HepG2 (cell line): ENCODE data around the gene SSC5D. TPM values are rescaled to one million over a fixed set of nuclear protein-coding genes. Genes with fewer than 3 reads are reported as not detected.
A peak's percentile ranks its signal among the peaks of the same experiment; 100 is the strongest.

ENCODE experiments used
- IRF2 ChIP-seq: IDR thresholded peaks from 2 replicates; pipeline ENCODE4 v1.6.1; 2018; ENCODE audit warnings: missing genetic modification reagents, missing compliant biosample characterization
- JUND ChIP-seq: sonication (generic); formaldehyde crosslinking; IDR thresholded peaks from 2 replicates; pipeline ENCODE4 v1.8.0; 2022; ENCODE audit warnings: mild to moderate bottlenecking, missing genetic modification reagents
- PHF8 ChIP-seq: sonication (generic); formaldehyde crosslinking; IDR thresholded peaks from 2 replicates; pipeline ENCODE4 v1.5.0; 2020; ENCODE audit warnings: missing genetic modification reagents
- POLR2AphosphoS5 ChIP-seq: IDR thresholded peaks from 2 replicates; pipeline ENCODE4 v1.6.1; 2012; ENCODE audit warnings: low read depth, low read length
- RFX1 ChIP-seq: fragments of 450-650 bp; IDR thresholded peaks from 2 replicates; pipeline ENCODE4 v1.6.1; 2017
- ZNF567 ChIP-seq: sonication (generic); formaldehyde crosslinking; IDR thresholded peaks from 2 replicates; pipeline ENCODE4 v1.8.1; 2023; ENCODE audit warnings: mild to moderate bottlenecking, missing genetic modification reagents, borderline replicate concordance
- ZNF569 ChIP-seq: sonication (generic); formaldehyde crosslinking; IDR thresholded peaks from 2 replicates; pipeline ENCODE4 v1.5.0; 2020; ENCODE audit warnings: mild to moderate bottlenecking, missing genetic modification reagents, moderate library complexity, borderline replicate concordance
- ZNF619 ChIP-seq: sonication (generic); formaldehyde crosslinking; IDR thresholded peaks from 2 replicates; pipeline ENCODE4 v1.4.0; 2020; ENCODE audit warnings: mild to moderate bottlenecking, missing genetic modification reagents
- polyA plus RNA-seq, 8 experiments: library from polyadenylated mRNA; depleted of rRNA in 3 of 8; stranded (reverse) in 7 of 8; unstranded in 1 of 8; fragments of >200 nt; fragmentation: Illumina TruSeq in 4 of 8; extraction: Trizol in 4 of 8; gene quantifications; 2 replicates each; pipeline versions ENCODE4 v1.2.1 to v1.2.3, GENCODE V29; 2011 to 2016; ENCODE audit warnings: low read depth in 4 of 8, missing spikeins in 1 of 8, mixed read lengths in 1 of 8; ENCODE audit not compliant: insufficient read depth in 1 of 8
- total RNA-seq, 5 experiments: library from RNA; depleted of rRNA; stranded (reverse); fragments of >200 nt; fragmentation: Illumina TruSeq; extraction: Trizol; gene quantifications; 2 replicates each; pipeline ENCODE4 v1.2.3, GENCODE V29; 2016; ENCODE audit warnings: low read depth in 1 of 5
- TF ChIP-seq, protein P1 (sequence below): sonication (generic); formaldehyde crosslinking; IDR thresholded peaks from 2 replicates; pipeline ENCODE4 v1.5.0; 2020; ENCODE audit warnings: mild to moderate bottlenecking, missing genetic modification reagents
- TF ChIP-seq, protein P2 (sequence below): sonication (generic); formaldehyde crosslinking; IDR thresholded peaks from 2 replicates; pipeline ENCODE4 v1.4.0; 2020; ENCODE audit warnings: missing genetic modification reagents
- TF ChIP-seq, protein P3 (sequence below): IDR thresholded peaks from 2 replicates; pipeline ENCODE4 v1.6.1; 2016; ENCODE audit warnings: low read depth, borderline replicate concordance
- TF ChIP-seq, protein P4 (sequence below): sonication (generic); formaldehyde crosslinking; IDR thresholded peaks from 2 replicates; pipeline ENCODE4 v1.4.0; 2020; ENCODE audit warnings: missing genetic modification reagents
- TF ChIP-seq, protein P5 (sequence below), 2 experiments: sonication (generic) in 1 of 2; formaldehyde crosslinking in 1 of 2; IDR thresholded peaks; 2 replicates each; pipeline versions ENCODE4 v1.4.0 to v1.6.1; 2016 to 2020; ENCODE audit warnings: borderline replicate concordance in 1 of 2, low read depth in 1 of 2, mild to moderate bottlenecking in 1 of 2, missing genetic modification reagents in 1 of 2
- TF ChIP-seq, protein P6 (sequence below): sonication (generic); formaldehyde crosslinking; IDR thresholded peaks from 2 replicates; pipeline ENCODE4 v1.4.0; 2020; ENCODE audit warnings: missing genetic modification reagents

SSC5D gene
- total and polyA plus RNA-seq, 2 of the 13 experiments (the other 11 are each of a cell fraction or from before 2014, with no cell fraction given): not detected

DNA sequence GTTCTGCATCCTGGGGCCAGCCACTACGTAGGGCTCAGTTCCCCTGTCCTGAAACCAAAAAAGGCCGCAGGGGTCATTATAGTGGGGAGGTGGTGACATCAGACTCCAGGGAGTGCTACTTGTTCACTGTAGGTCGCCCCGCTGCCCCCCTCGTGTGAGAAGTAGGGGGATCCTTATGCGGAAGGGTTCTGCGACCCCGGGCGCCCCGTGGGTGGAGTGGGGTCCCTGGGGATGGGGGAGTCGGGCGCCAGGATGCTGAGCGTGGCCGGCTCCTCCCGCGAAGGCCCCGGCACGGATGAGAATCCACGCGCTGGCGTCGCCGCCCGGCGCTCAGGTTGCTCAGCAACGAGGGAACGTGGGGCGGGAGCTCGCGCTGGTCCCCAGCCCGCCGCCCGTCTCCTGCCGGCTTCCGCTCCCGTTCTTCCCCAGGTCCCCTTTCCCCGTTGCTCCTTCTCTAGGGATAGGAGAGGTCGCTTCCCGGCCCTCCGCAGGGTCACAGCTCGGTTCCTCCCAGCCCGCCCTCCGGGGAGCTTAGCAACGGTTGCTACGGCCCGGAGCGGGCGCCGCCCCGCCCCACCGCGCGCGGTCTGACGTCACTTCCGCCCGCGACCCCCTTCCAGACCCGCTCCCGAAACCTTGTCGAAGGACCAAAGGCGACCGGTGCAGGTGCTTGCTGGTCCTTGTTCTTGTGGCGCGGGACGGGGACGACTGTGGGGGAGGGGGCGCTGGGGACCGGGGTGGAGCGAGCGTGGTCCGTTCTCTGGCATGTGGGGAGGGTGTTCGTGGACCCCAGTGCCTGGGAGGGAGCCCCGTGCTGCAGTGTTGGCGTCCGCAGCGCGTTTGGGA is 3.4 kb upstream of the SSC5D start, which contains the start of gene NAT14 (continued):
- TF ChIP-seq, protein P1, sequence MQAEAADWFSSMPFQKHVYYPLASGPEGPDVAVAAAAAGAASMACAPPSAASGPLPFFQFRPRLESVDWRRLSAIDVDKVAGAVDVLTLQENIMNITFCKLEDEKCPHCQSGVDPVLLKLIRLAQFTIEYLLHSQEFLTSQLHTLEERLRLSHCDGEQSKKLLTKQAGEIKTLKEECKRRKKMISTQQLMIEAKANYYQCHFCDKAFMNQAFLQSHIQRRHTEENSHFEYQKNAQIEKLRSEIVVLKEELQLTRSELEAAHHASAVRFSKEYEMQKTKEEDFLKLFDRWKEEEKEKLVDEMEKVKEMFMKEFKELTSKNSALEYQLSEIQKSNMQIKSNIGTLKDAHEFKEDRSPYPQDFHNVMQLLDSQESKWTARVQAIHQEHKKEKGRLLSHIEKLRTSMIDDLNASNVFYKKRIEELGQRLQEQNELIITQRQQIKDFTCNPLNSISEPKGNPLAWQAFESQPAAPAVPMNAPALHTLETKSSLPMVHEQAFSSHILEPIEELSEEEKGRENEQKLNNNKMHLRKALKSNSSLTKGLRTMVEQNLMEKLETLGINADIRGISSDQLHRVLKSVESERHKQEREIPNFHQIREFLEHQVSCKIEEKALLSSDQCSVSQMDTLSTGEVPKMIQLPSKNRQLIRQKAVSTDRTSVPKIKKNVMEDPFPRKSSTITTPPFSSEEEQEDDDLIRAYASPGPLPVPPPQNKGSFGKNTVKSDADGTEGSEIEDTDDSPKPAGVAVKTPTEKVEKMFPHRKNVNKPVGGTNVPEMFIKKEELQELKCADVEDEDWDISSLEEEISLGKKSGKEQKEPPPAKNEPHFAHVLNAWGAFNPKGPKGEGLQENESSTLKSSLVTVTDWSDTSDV: no peak
- TF ChIP-seq, protein P2, sequence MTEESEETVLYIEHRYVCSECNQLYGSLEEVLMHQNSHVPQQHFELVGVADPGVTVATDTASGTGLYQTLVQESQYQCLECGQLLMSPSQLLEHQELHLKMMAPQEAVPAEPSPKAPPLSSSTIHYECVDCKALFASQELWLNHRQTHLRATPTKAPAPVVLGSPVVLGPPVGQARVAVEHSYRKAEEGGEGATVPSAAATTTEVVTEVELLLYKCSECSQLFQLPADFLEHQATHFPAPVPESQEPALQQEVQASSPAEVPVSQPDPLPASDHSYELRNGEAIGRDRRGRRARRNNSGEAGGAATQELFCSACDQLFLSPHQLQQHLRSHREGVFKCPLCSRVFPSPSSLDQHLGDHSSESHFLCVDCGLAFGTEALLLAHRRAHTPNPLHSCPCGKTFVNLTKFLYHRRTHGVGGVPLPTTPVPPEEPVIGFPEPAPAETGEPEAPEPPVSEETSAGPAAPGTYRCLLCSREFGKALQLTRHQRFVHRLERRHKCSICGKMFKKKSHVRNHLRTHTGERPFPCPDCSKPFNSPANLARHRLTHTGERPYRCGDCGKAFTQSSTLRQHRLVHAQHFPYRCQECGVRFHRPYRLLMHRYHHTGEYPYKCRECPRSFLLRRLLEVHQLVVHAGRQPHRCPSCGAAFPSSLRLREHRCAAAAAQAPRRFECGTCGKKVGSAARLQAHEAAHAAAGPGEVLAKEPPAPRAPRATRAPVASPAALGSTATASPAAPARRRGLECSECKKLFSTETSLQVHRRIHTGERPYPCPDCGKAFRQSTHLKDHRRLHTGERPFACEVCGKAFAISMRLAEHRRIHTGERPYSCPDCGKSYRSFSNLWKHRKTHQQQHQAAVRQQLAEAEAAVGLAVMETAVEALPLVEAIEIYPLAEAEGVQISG: peak; percentile 49; the same call in 1 of the 2 replicates
- TF ChIP-seq, protein P3, sequence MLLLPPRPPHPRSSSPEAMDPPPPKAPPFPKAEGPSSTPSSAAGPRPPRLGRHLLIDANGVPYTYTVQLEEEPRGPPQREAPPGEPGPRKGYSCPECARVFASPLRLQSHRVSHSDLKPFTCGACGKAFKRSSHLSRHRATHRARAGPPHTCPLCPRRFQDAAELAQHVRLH: no peak
- TF ChIP-seq ZNF567 (CRISPR knock-in tag) (0 out of 2 replicates have a peak, but pooled peaks have one; percentile 51), JUND (CRISPR knock-in tag) (0 out of 2 replicates have a peak, but pooled peaks have one; percentile 25), ZNF619 (CRISPR knock-in tag) (no peak), ZNF569 (CRISPR knock-in tag) (no peak), PHF8 (peak; percentile 60), POLR2AphosphoS5 (peak; percentile 49), IRF2 (CRISPR knock-in tag) (0 out of 2 replicates have a peak, but pooled peaks have one; percentile 16), RFX1 (peak; percentile 81)
- TF ChIP-seq, protein P4, sequence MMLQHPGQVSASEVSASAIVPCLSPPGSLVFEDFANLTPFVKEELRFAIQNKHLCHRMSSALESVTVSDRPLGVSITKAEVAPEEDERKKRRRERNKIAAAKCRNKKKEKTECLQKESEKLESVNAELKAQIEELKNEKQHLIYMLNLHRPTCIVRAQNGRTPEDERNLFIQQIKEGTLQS (CRISPR knock-in tag): peak; percentile 39; the same call in 1 of the 2 replicates
- TF ChIP-seq, protein P5, sequence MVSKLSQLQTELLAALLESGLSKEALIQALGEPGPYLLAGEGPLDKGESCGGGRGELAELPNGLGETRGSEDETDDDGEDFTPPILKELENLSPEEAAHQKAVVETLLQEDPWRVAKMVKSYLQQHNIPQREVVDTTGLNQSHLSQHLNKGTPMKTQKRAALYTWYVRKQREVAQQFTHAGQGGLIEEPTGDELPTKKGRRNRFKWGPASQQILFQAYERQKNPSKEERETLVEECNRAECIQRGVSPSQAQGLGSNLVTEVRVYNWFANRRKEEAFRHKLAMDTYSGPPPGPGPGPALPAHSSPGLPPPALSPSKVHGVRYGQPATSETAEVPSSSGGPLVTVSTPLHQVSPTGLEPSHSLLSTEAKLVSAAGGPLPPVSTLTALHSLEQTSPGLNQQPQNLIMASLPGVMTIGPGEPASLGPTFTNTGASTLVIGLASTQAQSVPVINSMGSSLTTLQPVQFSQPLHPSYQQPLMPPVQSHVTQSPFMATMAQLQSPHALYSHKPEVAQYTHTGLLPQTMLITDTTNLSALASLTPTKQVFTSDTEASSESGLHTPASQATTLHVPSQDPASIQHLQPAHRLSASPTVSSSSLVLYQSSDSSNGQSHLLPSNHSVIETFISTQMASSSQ (IDR thresholded peaks at IDR 0.05; ENCODE audit: low read depth): no peak
- TF ChIP-seq, protein P5 (CRISPR knock-in tag; IDR thresholded peaks at IDR 0.05; ENCODE audit: borderline replicate concordance): 0 out of 2 replicates have a peak, but pooled peaks have one; percentile 22
- TF ChIP-seq, protein P6, sequence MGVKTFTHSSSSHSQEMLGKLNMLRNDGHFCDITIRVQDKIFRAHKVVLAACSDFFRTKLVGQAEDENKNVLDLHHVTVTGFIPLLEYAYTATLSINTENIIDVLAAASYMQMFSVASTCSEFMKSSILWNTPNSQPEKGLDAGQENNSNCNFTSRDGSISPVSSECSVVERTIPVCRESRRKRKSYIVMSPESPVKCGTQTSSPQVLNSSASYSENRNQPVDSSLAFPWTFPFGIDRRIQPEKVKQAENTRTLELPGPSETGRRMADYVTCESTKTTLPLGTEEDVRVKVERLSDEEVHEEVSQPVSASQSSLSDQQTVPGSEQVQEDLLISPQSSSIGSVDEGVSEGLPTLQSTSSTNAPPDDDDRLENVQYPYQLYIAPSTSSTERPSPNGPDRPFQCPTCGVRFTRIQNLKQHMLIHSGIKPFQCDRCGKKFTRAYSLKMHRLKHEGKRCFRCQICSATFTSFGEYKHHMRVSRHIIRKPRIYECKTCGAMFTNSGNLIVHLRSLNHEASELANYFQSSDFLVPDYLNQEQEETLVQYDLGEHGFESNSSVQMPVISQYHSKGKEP: no peak
